K562 treated with DMSO at 1 percent for 4 hours (cell line): ENCODE measurements around the gene ZNF793. TPM values are rescaled to one million over a fixed set of nuclear protein-coding genes. Genes with fewer than 3 reads are reported as not detected.

ENCODE experiments used
- total RNA-seq: library from RNA; unstranded; fragments of 300-600 nt; gene quantifications from 2 replicates; pipeline ENCODE4 v1.2.3, GENCODE V29; 2022; ENCODE audit not compliant: insufficient read depth

The ZNF793 gene
- total RNA-seq = not detected in 2 replicates

DNA sequence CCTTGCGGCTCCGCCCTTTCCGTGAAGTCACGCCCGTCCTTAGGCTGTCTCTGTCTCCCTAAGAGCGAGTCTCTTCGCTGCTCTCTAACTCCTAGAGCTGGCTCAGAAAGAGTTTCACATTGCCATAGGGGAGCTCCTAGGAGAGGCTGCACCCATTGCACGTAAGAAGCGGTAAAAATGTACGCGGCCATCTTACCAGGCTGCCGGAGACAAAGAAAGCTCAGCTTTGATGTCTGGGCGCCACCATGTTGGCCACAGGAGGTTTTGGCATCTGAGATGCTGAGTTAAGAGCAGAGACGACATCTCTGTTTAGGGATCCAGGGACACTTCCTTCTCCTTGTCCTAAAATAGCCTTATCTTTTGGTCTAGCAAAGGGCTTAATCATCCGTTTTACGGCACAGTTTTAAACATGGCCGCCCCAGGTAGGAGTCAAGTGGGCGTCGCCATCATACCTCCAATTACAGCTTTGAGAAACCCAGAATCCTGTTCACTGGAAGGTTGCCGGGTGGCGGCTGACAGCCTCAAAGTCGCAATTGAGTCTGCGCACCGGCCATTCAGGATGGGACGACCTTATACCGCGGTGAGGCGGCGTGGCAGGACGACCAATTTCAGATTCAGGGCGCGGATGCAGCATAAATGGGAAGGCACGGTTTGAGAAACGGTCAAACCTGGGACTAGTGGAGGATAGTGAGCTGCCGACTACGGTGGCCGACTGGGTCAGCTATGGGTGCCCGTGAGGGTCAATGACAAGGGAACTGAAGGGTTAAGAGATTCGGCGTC is at the start of gene ZNF793:
Gene ZNF793, plus strand, starts transcription at position 553 of the 780 bp plus-strand sequence. CDS start 16,501 bp downstream, outside the sequence.

DNA sequence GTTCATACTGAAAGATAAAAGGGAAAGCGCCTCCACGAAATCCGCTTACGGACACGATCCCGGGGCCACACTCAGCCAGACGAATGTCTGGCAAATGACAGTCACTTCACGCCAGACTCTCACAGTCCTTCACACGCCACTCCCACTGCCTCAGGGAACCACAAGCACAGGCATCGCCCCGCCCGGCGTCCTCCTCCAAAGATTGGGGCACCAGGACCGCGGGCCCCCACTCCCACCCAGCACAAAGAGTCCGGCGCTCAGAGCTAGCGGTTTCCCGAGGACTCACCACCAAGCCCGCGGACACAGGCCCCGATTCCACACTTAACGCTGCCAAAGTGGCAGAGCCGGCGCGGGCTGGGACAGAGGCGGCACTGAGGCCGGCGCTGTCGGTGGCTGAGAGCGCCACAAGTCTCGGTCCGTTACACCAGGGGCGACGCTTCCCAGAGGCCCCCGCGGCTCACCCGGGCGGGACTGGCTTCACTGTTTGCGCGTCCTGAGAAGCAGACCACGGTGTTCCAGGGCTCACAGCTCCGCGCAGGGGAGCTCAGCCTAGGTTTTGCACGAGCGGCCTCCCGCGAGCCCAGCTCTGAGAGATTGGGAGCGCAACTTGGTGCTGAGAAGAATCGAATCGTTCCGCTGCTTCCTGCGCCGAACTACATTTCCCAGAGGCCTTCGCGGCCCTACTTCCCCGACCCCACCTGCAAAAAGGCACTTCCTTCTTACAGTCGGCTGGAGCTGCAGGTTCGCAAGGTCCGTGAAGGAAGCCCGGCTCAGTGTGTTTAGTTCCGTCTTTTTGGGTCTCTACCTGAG is 39.7 kb upstream of the ZNF793 start, which contains the start of gene ZNF569:
Gene ZNF569, minus strand, starts transcription at position 647 of the 810 bp plus-strand sequence. CDS start 22,523 bp downstream, outside the sequence.

GRCh38 chr19:37468961-37469777 is 37.6 kb upstream of the ZNF793 start, which contains the start of gene ZNF570:
Gene ZNF570, plus strand, starts transcription at chr19:37469356. Its CDS starts 999 bp downstream, at chr19:37470355.

Other genes with a start within 250 kb of the ZNF793 start
- 0.43 and 0.77 TPM in 2 replicates for gene ZNF527, start 135.8 kb upstream of the ZNF793 start, total RNA-seq
- gene ZNF569, start 39.5 kb upstream of the ZNF793 start, total RNA-seq = 1.8 and 2.4 TPM in 2 replicates
- gene ZNF570, start 37.6 kb upstream of the ZNF793 start, total RNA-seq = 0.20 and 2.2 TPM in 2 replicates
- gene ZNF571, start 87.9 kb downstream of the ZNF793 start, total RNA-seq = 1.5 TPM in 1 of 2 replicates, not detected in the other
- 0.53 and 0.86 TPM in 2 replicates for gene ZNF540, start 87.9 kb downstream of the ZNF793 start, total RNA-seq
- 4.2 and 7.3 TPM in 2 replicates for gene ZFP30, start 148.5 kb downstream of the ZNF793 start, total RNA-seq
- 1.1 and 4.7 TPM in 2 replicates for gene ZNF607, start 212.8 kb downstream of the ZNF793 start, total RNA-seq